HCT116 (cell line): ENCODE data around the gene SULT1A1. TPM values are rescaled to one million over a fixed set of nuclear protein-coding genes. Genes with fewer than 3 reads are reported as not detected.

ENCODE experiments used
- ATAC-seq: fragments of 200-7000 bp; cut with Tn5 transposase; 2 replicates; pipeline ENCODE4 v1.9.1; 2020; ENCODE audit warnings: mild to moderate bottlenecking, moderate library complexity
- BruUV-seq: library from RNA; stranded (reverse); fragments of 400-500 nt; replicated peaks from 2 replicates; lab custom pipeline; 2021; lab: Mats Ljungman, UMichigan
- CTCF ChIA-PET: fragments of 300-600 bp; sonication (Branson Sonifier 250); formaldehyde crosslinking; loops from one replicate; lab custom pipeline; 2021; ENCODE audit warnings: antibody characterized with exemption; lab: Charles Lee
- POLR2A ChIA-PET: fragments of 300-600, 350-600 bp; sonication (Branson Sonifier 250); formaldehyde crosslinking; loops from one replicate; lab custom pipeline; 2021; ENCODE audit warnings: antibody characterized with exemption; lab: Charles Lee
- RAD21 ChIA-PET, 2 experiments: fragments of 300-600 bp; sonication (Branson Sonifier 250); formaldehyde crosslinking; loops; one replicate each; lab custom pipeline; 2023; ENCODE audit warnings: low total read pairs in 2 of 2; ENCODE audit not compliant: uncharacterized antibody in 2 of 2, unreplicated experiment in 2 of 2, low non-redundant PET in 1 of 2; lab: Charles Lee
- DNase-seq: peaks from one replicate; pipeline ENCODE4 v3.0.0-alpha.2; 2010; ENCODE audit warnings: low read depth, low spot score
- H2AFZ ChIP-seq: fragments of 200-600 bp; shearing (Covaris generic), sonication (generic); 2 replicates; pipeline ENCODE4 v1.6.1; 2017; ENCODE audit warnings: low read depth, mixed run types, mixed read lengths, antibody characterized with exemption, low read length; ENCODE audit not compliant: poor library complexity, severe bottlenecking
- H3K27ac ChIP-seq: 2 replicates; pipeline ENCODE4 v1.5.1; 2012; ENCODE audit warnings: low read depth, low read length
- H3K27me3 ChIP-seq: fragments of 200-600 bp; sonication (generic); 2 replicates; pipeline ENCODE4 v1.6.1; 2016; ENCODE audit warnings: mixed run types, low read length, mixed read lengths; ENCODE audit not compliant: insufficient read depth
- H3K36me3 ChIP-seq, 2 experiments: fragments of 200-500 bp in 1 of 2; fragments of 200-600 bp in 1 of 2; sonication (Bioruptor generic) in 1 of 2; sonication (generic) in 1 of 2; 2 replicates each; pipeline versions ENCODE4 v1.5.1 to v1.6.1; 2014 to 2016; ENCODE audit warnings: low read length in 2 of 2, inconsistent platforms in 1 of 2, mixed read lengths in 1 of 2, mixed run types in 1 of 2; ENCODE audit not compliant: insufficient read depth in 2 of 2, control insufficient read depth in 1 of 2
- H3K4me1 ChIP-seq, 2 experiments: fragments of 200-600 bp in 1 of 2; sonication (generic) in 1 of 2; 2 replicates each; pipeline versions ENCODE4 v1.5.1 to v1.6.1; 2012 to 2017; ENCODE audit warnings: low read length in 2 of 2, inconsistent platforms in 1 of 2, mild to moderate bottlenecking in 1 of 2, mixed read lengths in 1 of 2, mixed run types in 1 of 2, moderate library complexity in 1 of 2; ENCODE audit not compliant: insufficient read depth in 2 of 2, control insufficient read depth in 1 of 2
- H3K4me2 ChIP-seq: fragments of 200-600 bp; sonication (generic); 2 replicates; pipeline ENCODE4 v1.6.1; 2017; ENCODE audit warnings: mixed run types, low read length, mixed read lengths
- H3K4me3 ChIP-seq, 2 experiments: fragments of 200-600 bp in 1 of 2; sonication (generic) in 1 of 2; replicated peaks in 1 of 2; 2 replicates each; pipeline ENCODE4 v1.5.1; 2011 to 2016; ENCODE audit warnings: low read length in 2 of 2, control low read depth in 1 of 2, low read depth in 1 of 2, mild to moderate bottlenecking in 1 of 2, mixed read lengths in 1 of 2, mixed run types in 1 of 2
- H3K79me2 ChIP-seq: fragments of 200-600 bp; sonication (generic); 2 replicates; pipeline ENCODE4 v1.6.1; 2017; ENCODE audit warnings: mild to moderate bottlenecking, mixed run types, low read length, moderate library complexity, mixed read lengths; ENCODE audit not compliant: insufficient read depth
- H3K9ac ChIP-seq: fragments of 200-600 bp; sonication (generic); 2 replicates; pipeline ENCODE4 v1.6.1; 2016; ENCODE audit warnings: low read length, mixed read lengths
- H3K9me2 ChIP-seq: fragments of 200-600 bp; sonication (generic), shearing (Covaris generic); 2 replicates; pipeline ENCODE4 v1.6.1; 2017; ENCODE audit warnings: mixed run types, mild to moderate bottlenecking, moderate library complexity; ENCODE audit not compliant: insufficient read depth
- H3K9me3 ChIP-seq, 2 experiments: fragments of 200-500 bp in 1 of 2; fragments of 200-600 bp in 1 of 2; sonication (Bioruptor generic) in 1 of 2; sonication (generic) in 1 of 2; 2 replicates each; pipeline ENCODE4 v1.6.1; 2014 to 2017; ENCODE audit warnings: low read length in 2 of 2, mixed read lengths in 2 of 2, inconsistent platforms in 1 of 2, low read depth in 1 of 2, mild to moderate bottlenecking in 1 of 2, mixed run types in 1 of 2, moderate library complexity in 1 of 2; ENCODE audit not compliant: control insufficient read depth in 1 of 2, insufficient read depth in 1 of 2
- H4K20me1 ChIP-seq: fragments of 200-600 bp; sonication (generic), shearing (Covaris generic); 2 replicates; pipeline ENCODE4 v1.6.1; 2017; ENCODE audit warnings: mixed run types, mild to moderate bottlenecking, moderate library complexity; ENCODE audit not compliant: insufficient read depth
- ATF3 ChIP-seq: IDR thresholded peaks from 2 replicates; pipeline ENCODE4 v1.6.1; 2012
- CBX3 ChIP-seq: IDR thresholded peaks from 2 replicates; pipeline ENCODE4 v1.6.1; 2012; ENCODE audit warnings: low read depth
- POLR2AphosphoS5 ChIP-seq: IDR thresholded peaks from 2 replicates; pipeline ENCODE4 v1.6.1; 2011; ENCODE audit warnings: mild to moderate bottlenecking, low read depth, low read length, moderate library complexity
- RAD21 ChIP-seq: IDR thresholded peaks from 2 replicates; pipeline ENCODE4 v1.6.1; 2012; ENCODE audit warnings: low read depth, mild to moderate bottlenecking
- SP1 ChIP-seq: IDR thresholded peaks from 2 replicates; pipeline ENCODE4 v1.6.1; 2012; ENCODE audit warnings: low read depth
- TCF7L2 ChIP-seq: IDR thresholded peaks from 2 replicates; pipeline ENCODE4 v1.7.0; 2011; ENCODE audit warnings: borderline replicate concordance, inconsistent platforms; ENCODE audit not compliant: insufficient read depth, insufficient read length; ENCODE audit errors: extremely low read depth
- ZNF274 ChIP-seq: fragments of 200-500 bp; sonication (Bioruptor generic); IDR thresholded peaks from 2 replicates; pipeline ENCODE4 v1.6.1; 2014; ENCODE audit warnings: mild to moderate bottlenecking, low read depth, low read length, inconsistent platforms
- intact Hi-C: fragments of 100-400 bp; cut with micrococcal nuclease; formaldehyde crosslinking; loops from 2 replicates; pipeline ENCODE4 v1.10.0; 2022
- total RNA-seq: library from RNA; stranded (reverse); gene quantifications from one replicate; pipeline ENCODE4 v1.2.1, GENCODE V29; 2021; ENCODE audit not compliant: unreplicated experiment
- TF ChIP-seq, protein P1 (sequence below), 3 experiments: fragments of 200-600 bp in 1 of 3; sonication (generic) in 1 of 3; IDR thresholded peaks in 2 of 3; conservative IDR thresholded peaks in 1 of 3; 2 replicates each; pipeline ENCODE4 v1.5.1; 2012 to 2017; ENCODE audit warnings: low read depth in 2 of 3, low read length in 2 of 3, antibody characterized with exemption in 1 of 3, borderline replicate concordance in 1 of 3, control low read depth in 1 of 3, mild to moderate bottlenecking in 1 of 3, mixed read lengths in 1 of 3, mixed run types in 1 of 3, moderate library complexity in 1 of 3; ENCODE audit not compliant: insufficient read depth in 1 of 3
- TF ChIP-seq, protein P2 (sequence below): IDR thresholded peaks from 2 replicates; pipeline ENCODE4 v1.6.1; 2012; ENCODE audit warnings: low read depth

Gene SULT1A1
- total RNA-seq, 1 experiment from 2014 or later = 23.1 TPM

DNA sequence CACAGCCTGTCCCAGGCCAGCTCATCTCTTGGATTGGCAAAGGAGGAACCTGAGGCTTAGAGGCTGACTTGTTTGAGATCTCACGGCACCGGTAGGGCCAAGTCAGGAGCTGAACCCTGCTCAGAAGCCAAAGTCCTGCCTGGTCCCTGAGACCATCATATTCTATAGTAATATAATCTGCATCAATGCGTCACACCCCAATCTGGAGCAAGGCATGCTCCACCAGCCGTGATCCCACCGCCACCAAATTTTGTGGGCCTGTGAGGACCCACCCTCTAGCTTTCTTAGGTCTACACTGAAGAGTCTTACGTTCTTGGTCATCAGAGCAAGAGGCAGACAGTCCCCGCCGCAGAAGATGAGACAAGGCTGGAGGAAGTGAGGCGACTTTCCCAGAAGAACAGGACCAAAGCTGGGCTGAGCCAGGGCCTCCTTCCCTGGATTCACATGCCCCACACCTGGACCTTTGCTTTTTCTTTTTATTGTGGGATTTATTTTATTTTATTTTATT is 2.7 kb downstream of the SULT1A1 start:
- H3K9ac ChIP-seq = no peak overlapping the region
- intact Hi-C loops = no loop called here
- H3K4me1 ChIP-seq = peaks cover 7 to 18% of the 10 kb centered on the region in 2 experiments; a peak in 3 of 4 replicates
- no peaks in the 10 kb centered on the region for H3K27me3 ChIP-seq
- DNase-seq = no peak
- no peaks in the 10 kb centered on the region; a peak in 1 of 4 replicates for H3K36me3 ChIP-seq
- RAD21 ChIA-PET = no interaction called here
- H3K4me3 ChIP-seq = no peak overlapping the region
- ATAC-seq = no peak
- CTCF ChIA-PET = no interaction called here
- no peak overlapping the region for H3K27ac ChIP-seq
- POLR2A ChIA-PET = no interaction called here
- TF ChIP-seq CBX3 (no peak), TCF7L2 (no peak), SP1 (no peak)
- no peaks in the 10 kb centered on the region for H3K9me2 ChIP-seq
- no peak overlapping the region for H3K4me2 ChIP-seq
- H2AFZ ChIP-seq = no peak overlapping the region
- no TSS peak for BruUV-seq
- H4K20me1 ChIP-seq = no peaks in the 10 kb centered on the region
- H3K79me2 ChIP-seq = no peaks in the 10 kb centered on the region
- H3K9me3 ChIP-seq = no peaks in the 10 kb centered on the region

- Histone ChIP-seq H4K20me1 (no peaks in the 10 kb centered on the region), H3K79me2 (no peaks in the 10 kb centered on the region), H3K4me1 (peaks cover 7 to 18% of the 10 kb centered on the region in 2 experiments; a peak in 3 of 4 replicates), H3K9me3 (no peaks in the 10 kb centered on the region), H3K27ac (no peak overlapping the region), H3K9ac (no peak overlapping the region), H2AFZ (no peak overlapping the region), H3K36me3 (no peaks in the 10 kb centered on the region; a peak in 1 of 4 replicates), H3K9me2 (no peaks in the 10 kb centered on the region), H3K4me2 (no peak overlapping the region), H3K27me3 (no peaks in the 10 kb centered on the region), H3K4me3 (no peak overlapping the region)
- ChIA-PET POLR2A (no interaction called here), RAD21 (no interaction called here), CTCF (no interaction called here)
- no peak for DNase-seq
- BruUV-seq = no TSS peak
- no peak for ATAC-seq
- intact Hi-C loops = no loop called here
- TF ChIP-seq ZNF274 (no peak), CBX3 (no peak), ATF3 (no peak), POLR2AphosphoS5 (no peak), RAD21 (no peak)
- TF ChIP-seq, protein P1, sequence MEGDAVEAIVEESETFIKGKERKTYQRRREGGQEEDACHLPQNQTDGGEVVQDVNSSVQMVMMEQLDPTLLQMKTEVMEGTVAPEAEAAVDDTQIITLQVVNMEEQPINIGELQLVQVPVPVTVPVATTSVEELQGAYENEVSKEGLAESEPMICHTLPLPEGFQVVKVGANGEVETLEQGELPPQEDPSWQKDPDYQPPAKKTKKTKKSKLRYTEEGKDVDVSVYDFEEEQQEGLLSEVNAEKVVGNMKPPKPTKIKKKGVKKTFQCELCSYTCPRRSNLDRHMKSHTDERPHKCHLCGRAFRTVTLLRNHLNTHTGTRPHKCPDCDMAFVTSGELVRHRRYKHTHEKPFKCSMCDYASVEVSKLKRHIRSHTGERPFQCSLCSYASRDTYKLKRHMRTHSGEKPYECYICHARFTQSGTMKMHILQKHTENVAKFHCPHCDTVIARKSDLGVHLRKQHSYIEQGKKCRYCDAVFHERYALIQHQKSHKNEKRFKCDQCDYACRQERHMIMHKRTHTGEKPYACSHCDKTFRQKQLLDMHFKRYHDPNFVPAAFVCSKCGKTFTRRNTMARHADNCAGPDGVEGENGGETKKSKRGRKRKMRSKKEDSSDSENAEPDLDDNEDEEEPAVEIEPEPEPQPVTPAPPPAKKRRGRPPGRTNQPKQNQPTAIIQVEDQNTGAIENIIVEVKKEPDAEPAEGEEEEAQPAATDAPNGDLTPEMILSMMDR (IDR thresholded peaks at IDR 0.05 in 2 of 3, conservative IDR thresholded peaks at IDR 0.05 in 1 of 3; ENCODE audit: borderline replicate concordance in 1 of 3, insufficient read depth in 1 of 3, low read depth in 2 of 3, low read length in 2 of 3) = no peak
- TF ChIP-seq, protein P2, sequence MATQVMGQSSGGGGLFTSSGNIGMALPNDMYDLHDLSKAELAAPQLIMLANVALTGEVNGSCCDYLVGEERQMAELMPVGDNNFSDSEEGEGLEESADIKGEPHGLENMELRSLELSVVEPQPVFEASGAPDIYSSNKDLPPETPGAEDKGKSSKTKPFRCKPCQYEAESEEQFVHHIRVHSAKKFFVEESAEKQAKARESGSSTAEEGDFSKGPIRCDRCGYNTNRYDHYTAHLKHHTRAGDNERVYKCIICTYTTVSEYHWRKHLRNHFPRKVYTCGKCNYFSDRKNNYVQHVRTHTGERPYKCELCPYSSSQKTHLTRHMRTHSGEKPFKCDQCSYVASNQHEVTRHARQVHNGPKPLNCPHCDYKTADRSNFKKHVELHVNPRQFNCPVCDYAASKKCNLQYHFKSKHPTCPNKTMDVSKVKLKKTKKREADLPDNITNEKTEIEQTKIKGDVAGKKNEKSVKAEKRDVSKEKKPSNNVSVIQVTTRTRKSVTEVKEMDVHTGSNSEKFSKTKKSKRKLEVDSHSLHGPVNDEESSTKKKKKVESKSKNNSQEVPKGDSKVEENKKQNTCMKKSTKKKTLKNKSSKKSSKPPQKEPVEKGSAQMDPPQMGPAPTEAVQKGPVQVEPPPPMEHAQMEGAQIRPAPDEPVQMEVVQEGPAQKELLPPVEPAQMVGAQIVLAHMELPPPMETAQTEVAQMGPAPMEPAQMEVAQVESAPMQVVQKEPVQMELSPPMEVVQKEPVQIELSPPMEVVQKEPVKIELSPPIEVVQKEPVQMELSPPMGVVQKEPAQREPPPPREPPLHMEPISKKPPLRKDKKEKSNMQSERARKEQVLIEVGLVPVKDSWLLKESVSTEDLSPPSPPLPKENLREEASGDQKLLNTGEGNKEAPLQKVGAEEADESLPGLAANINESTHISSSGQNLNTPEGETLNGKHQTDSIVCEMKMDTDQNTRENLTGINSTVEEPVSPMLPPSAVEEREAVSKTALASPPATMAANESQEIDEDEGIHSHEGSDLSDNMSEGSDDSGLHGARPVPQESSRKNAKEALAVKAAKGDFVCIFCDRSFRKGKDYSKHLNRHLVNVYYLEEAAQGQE = no peak
These were observed 3.3 kb downstream of the SULT1A1 start for GRCh38 chr16:28606291-28607115.
